Fibroblast of the conjunctiva (primary cell): ENCODE results near the gene S100A12.

Experiments used
- DNase-seq: peaks from one replicate; pipeline ENCODE4 v3.0.0-alpha.2; 2010; ENCODE audit warnings: low read depth

The S100A12 gene

DNA sequence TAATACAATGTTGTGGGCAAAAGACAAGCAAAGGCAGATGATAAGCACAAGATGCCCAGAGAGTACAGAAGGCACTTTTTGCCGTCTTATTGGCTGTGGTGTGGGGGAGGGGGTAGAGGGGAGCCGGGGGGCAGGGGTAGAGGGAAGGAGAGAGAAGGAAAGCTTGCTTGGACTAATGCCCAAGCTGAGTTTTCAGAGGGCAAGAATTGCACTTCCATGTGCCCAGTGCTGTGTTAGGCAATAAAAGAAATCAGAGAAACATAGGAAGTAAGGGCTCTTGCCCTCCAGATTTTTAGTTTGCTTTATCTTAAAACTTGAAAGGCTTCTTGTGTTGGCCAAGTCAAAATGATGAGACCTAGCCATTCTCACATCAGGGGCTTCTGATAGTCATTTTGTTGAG is 8.3 kb downstream of the S100A12 start:
- no peak for DNase-seq

DNA sequence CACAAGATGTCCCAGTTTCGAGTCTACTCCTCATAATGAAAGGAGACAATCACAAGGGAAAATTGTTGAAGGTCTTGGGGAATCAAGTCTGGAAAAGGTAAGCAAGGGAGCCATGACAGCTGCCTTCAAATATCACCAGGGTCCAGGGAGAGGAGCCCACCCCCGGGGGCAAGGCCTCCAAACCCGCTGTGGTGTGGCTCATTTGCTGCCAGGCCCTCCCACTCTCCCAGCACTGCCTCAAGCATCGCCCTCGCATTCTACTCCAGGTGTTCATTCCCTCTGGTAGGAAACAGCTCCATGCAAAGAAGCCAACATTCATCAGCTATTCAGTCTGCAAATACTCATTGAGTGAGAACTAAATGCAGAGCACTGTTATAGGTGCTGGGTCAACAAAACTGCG is 9.2 kb downstream of the S100A12 start:
- no peak for DNase-seq

DNA sequence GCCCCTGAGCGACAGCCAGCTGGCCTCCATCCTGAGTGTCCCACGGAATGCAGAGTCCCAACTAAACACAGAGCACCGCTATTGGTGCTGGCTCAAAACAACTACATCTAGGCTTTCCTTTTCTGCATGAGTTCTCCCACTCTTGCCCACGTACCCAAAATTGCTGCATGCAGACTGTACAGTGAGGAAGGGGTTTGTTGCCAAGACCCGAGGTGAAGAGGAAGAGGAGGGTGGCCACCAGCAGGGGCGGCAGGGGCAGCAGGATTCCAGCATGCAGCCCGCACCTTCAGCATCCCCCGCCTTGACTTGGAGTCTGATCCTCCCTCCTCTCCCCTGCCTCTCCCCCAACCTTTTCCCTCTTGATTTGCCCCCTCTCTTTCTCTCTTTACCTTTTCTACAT is 9.7 kb downstream of the S100A12 start:
- DNase-seq: no peak

DNA sequence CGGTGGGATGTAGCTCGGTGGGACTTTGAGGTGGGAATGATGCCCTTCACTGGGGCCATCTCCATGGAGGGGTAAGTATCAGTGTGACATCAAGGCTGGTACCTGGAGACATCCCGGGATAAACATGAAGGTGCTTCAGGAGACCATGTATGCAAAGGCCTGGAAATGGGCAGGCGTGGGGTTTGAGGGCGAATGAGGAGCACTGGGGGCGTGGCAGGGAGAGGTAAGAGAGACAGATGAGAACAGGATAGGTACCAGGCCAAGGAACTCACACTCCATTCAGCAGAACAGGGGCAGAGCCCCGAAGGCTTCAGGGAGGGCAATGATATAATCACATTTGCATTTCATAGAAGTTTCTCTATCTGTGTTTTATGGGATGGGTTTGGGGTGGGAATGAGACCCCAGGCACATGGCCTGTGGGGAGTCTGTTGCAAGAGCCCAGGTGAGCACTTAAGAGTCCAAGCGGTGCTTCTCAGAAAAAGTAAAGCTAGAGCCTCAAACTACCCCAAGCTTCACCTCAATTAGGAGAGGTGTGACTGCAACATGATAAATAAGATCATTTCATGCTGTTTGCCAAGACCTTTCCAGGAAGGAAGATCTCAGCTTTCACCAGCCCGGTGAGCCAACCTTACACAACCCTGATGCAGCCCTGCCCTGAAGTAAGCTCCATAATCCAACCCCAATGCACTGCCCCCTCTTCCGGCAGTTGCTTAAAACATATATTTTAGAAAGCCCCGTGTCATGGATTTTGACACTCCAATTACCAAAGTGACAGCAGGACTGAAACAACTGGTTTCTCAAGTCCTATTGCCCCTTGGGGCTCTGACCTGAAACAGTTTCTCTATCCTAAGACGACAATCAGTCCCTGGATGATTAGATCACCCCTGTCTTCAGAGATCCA is 10.4 kb downstream of the S100A12 start:
- no peak for DNase-seq

DNA sequence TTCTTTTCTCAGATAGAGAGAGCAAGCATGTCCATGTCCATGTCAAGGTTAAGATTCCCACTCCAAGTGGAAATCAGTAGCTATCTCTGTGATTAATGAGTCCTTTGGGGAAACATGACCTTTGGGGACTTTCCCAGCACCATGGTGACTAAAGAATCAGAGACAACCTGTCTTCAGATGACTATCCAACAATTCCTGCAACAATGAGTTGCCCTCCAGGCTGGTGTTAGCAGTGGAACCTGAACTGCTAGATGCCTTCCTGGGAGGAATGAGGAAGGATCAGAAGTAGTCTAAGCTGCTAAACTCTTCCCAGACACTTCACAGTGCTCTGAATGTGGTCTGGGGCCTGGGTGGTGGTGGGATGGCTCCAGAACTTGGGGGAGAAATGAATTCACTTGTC is 11.3 kb downstream of the S100A12 start:
- no peak for DNase-seq

DNA sequence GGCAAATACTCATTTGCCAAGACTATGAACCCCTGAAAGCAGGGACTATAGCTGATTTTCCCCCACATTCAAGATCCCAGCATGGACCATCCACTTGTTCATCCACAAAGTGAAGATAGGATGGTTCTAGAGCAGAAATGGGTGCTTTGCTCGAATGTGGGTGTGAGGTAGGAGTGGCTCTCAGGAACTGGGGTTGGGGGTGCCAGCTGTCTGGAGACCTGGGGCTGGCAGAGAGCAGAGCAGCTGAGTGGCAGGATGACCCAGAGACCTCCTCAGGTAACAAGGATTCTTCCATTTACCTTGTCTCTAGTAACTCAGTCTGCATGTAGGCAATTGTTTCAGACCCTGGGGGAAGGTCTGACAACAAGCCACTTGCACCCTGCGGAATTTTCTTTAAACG is 11.8 kb downstream of the S100A12 start:
- DNase-seq: no peak

DNA sequence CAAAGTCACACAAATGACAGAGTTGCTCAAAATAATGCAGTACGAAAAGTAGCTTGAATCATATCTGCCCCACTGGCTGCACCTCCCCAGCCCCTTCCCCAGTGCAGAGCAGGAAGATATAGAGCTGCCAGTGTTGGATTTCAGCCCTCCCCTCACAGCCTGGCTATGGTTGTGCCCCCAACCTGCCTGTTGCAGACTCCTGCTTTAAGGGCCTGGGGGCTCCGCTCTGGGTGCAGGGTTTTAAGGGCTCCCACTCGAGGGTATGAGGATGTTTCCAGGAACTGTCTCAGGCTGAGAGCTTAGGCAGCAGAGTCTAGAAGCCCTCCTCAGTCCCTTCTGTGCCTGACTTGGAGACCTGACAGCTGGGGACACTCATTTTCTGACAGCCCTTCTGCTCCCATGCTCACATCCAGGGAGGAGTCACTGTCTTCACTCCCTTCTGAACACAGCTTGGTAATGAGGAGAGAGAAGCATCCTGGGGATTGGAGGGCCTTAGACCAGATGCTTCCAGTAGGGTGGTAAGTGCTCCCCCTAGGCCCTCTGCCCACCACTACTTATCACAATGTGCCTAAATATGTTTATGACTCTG is 13.1 kb downstream of the S100A12 start:
- no peak for DNase-seq

DNA sequence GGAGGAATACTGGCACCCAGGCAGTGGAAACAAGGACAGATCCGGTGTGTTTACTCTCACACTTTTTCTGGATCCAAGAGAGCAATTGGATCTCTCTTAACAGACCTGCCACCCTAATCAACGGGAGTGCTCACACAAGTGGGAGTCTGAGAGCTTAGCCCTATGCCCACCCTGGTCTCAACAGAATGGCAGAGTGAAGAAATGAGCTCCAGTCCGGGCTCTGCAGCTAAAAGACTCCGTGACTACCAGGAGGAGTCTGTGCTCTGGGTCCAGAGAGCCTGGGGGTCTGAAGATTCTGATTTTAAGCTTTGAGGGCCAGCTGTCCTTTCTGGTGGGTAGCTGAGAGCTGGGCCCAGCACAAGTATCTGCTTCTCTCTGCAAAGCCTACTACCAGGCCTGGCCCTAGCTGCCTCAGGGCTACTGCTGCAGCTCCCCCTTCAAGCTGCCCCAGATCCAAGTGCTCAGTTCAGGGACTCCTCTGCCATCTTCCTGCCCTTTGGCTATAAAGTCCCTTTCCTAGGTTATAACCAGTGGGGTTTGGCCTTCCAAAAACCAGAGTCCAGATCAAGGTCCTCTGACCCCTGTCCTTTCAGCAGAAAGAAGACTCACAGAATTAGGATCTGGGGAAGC is 13.8 kb downstream of the S100A12 start:
- no peak for DNase-seq

DNA sequence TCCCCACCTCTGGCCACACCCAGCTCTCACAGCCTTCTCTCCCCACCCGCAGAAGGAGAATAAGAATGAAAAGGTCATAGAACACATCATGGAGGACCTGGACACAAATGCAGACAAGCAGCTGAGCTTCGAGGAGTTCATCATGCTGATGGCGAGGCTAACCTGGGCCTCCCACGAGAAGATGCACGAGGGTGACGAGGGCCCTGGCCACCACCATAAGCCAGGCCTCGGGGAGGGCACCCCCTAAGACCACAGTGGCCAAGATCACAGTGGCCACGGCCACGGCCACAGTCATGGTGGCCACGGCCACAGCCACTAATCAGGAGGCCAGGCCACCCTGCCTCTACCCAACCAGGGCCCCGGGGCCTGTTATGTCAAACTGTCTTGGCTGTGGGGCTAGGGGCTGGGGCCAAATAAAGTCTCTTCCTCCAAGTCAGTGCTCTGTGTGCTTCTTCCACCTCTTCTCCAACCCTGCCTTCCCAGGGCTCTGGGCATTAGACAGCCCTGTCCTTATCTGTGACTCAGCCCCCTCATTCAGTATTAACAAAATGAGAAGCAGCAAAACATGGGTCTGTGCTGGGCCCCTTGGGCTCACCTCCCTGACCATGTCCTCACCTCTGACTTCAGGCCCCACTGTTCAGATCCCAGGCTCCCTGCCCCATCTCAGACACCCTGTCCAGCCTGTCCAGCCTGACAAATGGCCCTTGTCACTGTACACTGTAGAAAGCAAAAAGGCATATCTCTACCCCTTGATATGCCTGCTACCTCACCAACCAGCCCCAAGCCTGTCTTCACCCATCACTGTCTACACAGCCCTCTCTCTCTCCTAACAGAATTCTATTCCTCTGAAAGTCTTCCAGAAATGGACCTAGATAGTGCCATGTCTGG is 14.6 kb downstream of the S100A12 start:
- no peak for DNase-seq

DNA sequence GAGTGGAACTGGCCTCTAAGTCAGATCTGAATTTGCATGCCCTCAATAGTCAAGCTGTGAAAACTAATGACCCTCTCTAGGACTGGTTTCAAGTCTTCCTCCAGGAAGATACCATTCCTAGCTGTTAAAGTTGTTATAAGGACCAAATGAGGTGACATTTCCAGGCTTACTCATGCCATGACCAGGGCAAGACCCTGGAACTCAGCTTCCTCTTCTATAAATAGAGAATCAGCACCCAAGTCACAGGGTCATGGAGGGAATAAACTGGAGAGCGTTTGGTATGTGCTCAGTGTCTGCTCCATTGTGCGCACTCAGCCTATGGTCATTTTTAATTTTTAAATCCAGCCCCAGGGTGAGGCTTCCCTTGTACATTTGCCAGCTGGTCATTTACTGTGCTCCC is 15.2 kb downstream of the S100A12 start:
- no peak for DNase-seq

DNA sequence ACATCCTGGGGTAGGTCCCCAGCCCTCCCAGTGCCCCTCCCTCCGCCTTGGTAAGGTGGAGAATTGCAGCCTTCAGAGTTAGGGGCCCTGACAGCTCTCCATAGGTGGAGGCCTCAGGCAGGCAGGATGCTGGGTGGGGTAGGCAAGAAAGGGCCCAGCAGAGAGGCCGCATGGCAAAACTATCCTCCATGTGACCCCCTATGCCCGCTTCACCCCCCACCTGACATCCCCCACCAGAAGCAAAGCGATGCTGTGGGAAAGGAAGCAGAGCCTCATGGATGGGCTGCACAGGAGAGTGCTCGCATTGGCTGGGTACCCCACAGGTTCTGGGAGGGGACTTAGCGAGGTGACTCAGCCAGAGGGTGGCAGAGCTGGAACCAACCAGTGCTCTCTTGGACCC is 16.2 kb downstream of the S100A12 start:
- no peak for DNase-seq

DNA sequence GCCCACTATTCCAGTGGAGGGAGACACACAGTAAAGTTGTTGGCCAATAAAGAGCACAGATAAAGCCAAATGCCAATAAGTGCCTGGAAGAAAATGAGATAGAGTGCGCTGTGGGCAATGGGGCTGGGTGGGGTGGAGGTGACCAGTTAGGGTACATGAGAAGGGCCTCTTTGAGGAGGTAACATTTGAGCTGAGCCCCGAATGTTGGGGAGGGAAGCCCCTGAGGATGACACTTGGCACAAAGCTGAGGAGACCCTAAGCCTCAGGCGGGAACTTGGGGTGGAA is 16.8 kb downstream of the S100A12 start:
- no peak for DNase-seq

DNA sequence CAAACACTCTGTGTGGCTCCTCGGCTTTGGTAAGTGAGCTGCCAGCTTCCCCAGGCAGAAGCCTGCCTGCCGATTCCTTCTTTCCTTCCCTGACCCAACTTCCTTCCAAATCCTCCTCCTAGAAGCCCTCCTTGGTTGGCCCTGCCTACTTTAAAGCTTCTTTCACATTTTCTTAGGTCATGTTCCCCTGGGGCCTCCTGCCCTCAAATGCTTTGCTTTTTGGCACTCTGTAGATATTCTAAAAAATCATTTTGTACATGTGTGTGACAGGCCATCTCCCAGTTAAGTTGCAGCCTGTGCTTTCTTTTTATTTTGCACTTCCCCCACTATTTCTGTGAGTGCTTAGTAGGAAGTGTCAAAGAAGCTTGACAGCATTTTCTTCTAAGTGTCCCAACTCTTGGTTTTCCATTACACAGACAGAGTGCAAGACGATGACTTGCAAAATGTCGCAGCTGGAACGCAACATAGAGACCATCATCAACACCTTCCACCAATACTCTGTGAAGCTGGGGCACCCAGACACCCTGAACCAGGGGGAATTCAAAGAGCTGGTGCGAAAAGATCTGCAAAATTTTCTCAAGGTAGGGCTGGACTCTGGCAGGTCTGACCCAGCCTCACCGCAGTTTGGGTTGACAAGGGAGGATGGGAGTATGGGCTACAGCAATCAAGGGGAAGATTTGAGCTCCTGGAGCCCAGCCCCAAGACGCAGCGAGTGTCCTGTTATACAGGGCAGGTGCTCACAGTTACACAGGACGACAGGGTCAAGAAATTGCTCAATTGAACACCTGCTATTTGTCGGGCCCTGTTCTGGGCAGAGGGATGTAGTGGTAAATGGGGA is 17.3 kb downstream of the S100A12 start, which contains the start of gene S100A9:
Gene S100A9 (plus strand): TSS at position 2 of the 838 bp plus-strand sequence. CDS start 430 bp downstream, at position 432.
- DNase-seq: no peak

DNA sequence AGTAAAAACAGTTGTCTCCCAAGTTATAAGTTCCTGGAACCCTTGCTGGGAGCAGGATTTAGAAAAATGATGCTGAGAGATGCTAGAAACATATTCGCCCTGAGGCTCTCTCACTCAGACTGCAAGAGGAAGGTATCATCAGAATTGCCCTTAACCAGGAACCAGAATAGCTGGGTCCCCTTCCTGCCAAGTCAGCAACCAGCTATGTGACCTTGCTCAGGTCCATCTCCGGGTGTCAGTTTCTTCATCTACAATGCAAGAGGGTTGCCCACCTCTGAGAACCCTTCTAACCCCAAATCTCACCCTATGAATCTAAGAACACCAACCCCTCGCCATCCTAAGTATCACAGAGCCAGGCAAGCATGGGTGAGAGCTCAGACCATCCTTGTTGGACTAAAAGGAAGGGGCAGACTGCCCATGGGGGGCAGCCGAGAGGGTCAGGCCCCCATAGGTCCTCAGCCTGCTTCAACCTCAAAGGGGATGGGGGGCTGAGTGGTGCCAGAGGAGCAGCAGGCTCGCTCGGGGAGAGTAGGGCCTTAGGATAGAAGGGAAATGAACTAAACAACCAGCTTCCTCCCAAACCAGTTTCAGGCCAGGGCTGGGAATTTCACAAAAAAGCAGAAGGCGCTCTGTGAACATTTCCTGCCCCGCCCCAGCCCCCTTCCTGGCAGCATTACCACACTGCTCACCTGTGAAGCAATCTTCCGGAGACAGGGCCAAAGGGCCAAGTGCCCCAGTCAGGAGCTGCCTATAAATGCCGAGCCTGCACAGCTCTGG is 18.2 kb downstream of the S100A12 start:
- no peak for DNase-seq

DNA sequence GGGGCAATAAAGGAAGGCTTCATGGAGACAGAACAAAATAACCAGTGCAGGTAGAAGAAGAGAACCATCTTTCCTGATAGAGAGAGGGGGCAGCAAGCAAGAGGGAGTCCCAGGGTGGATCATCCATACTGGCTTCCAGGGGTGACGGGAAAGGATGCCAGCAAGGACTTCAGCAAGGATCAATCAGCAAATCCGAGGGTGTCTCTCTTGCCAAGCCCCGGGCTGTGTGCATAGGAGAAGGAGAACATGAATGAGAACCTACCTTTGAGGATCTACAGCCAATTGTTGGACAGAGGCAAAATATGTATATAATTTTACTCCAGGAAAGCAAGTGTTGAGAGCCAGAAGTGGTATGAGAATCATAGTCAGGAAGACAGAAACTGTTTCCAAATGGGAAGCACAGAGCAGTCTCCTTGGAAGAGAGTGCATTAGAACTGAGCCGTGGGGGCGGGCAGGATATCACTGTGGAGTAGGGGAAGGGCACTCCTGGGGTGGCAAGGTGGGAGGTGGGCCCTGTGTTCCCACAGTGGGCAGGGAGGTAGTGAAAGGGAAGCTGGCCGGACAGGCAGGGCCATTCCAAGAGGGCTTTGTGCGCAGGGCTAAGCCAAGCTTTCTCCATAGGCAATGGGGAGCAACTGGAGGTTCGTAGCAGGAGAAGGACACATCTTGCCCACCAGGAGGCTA is 18.9 kb downstream of the S100A12 start:
- DNase-seq: no peak

DNA sequence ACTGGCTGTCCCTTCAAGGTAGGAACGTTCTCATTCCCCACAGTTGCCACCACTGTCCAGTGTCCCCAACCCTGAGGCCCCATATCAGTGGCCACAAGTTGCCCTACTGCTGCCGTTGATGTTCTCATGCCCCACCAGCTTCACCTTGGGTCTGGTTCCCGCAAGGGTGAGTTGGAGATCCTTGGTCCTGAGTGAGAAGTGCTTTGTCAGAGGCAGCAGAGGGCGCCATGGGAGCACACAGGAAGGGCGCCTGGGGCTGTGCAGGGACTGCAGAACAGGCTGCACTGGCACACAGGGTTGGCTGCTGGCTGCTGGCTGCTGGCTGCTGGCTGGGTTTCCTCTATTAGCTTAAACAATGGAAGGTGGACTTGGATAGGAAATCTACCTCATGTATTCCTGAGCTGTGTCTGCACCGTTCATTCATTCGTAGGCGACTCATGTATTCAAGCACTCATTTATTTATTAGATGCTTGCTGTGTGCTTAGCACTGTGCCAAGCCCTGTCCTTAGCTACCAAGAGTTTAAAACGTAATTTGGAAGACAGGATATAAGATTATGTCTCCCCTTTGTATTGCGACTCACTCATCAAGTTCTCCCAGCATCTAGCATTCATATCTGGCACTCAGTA is 19.9 kb downstream of the S100A12 start:
- peak; percentile 30 for DNase-seq

DNA sequence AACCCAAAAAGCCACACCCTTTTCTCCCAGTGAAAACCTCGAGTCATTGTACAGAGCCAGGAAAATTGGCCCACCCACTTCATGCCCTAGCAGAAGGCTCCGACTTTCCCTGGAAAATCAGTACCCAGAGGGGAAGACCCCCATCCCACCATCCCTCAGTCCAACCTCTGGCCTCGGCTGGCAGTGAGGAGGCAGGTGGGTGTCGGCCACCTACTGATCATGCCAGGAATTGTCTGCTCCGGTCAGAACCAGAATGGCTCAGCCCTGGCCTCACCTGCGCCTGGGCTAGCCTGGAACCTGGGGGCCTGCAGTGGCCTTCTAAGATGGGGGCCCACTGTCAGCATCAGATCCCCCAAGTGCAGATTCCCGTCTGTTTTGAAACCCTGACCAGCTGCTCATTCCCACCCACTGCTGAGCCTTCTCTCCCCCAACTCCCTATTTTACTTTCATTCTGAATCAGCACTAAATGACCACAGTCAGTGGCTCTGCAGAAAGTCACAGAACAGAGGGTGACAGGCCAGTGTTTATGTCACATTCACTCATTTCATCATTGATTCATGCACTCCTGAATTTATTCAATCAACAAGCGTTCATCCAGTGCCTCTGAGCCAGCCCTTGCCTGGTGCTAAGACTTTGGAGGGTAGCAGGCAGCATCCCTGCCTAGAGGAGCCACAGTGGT is 20.8 kb downstream of the S100A12 start:
- no peak for DNase-seq

DNA sequence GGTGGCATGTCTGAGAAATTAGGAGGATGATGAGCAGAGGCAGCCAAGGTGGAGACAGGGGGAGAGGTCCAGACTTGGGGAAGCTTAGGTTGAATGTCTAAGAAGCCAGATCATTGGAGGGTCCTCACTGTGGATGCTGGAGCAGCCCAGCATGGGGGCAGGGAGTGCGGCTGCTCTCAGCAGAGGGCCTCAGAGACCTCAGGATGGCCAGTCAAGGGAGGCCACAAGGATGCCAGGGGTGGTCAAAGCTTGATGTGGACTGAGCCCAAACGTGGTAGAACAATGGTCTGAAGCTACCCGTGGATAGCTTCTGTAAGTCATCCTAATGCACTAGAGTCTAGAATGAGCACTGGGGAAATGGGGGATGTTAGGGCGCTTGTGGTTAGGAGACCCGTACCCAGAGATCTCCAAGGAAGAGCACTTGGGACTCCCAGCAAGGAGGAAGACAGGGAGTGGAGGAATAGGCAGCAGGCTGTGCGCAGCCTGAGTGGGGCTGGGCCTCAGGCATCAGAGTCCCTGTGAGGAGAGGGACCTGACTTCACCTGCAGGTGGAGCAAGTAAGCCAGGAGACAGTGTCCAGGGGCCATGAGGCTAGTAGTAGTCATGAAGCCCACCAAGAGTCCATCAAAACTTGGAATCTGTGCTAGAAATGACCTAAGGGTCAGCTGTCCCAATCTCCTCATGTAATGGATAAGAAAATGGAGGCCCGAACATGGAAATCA is 22.0 kb downstream of the S100A12 start:
- DNase-seq: no peak
